B cell (primary cell): ENCODE results near the gene KLF16.

Source experiments
- CTCF ChIP-seq: fragments of 200-600 bp; IDR thresholded peaks from one replicate; pipeline ENCODE4 v1.8.0; 2022; ENCODE audit warnings: antibody characterized with exemption, mild to moderate bottlenecking
- EZH2 ChIP-seq: IDR thresholded peaks from 2 replicates; pipeline ENCODE4 v1.6.1; 2012; ENCODE audit warnings: borderline replicate concordance, low read depth, mild to moderate bottlenecking, moderate library complexity, low read length; ENCODE audit not compliant: insufficient read depth, poor library complexity, severe bottlenecking

- TF ChIP-seq CTCF, result no peak
- TF ChIP-seq EZH2, result no peak
Measured at GRCh38 chr19:1810439-1811160, 52.8 kb downstream of the KLF16 start.
